HG03135 (cell line): ENCODE measurements around the gene BCL2L13.
A peak's percentile ranks its signal among the peaks of the same experiment; 100 is the strongest.
"Not testable (repeated sequence)": the region's sequence is repeated elsewhere in the genome, so short reads cannot be mapped to it uniquely, and the experiment has no call there.

Source experiments
- ATAC-seq: cut with Tn5 transposase; IDR thresholded peaks from one replicate; pipeline ENCODE4 v1.9.1; 2021; ENCODE audit warnings: mild to moderate bottlenecking, moderate library complexity; ENCODE audit not compliant: unreplicated experiment

The BCL2L13 gene

GRCh38 chr22:17753401-17753989, 114.9 kb downstream of the BCL2L13 start:
- ATAC-seq = no peak

DNA sequence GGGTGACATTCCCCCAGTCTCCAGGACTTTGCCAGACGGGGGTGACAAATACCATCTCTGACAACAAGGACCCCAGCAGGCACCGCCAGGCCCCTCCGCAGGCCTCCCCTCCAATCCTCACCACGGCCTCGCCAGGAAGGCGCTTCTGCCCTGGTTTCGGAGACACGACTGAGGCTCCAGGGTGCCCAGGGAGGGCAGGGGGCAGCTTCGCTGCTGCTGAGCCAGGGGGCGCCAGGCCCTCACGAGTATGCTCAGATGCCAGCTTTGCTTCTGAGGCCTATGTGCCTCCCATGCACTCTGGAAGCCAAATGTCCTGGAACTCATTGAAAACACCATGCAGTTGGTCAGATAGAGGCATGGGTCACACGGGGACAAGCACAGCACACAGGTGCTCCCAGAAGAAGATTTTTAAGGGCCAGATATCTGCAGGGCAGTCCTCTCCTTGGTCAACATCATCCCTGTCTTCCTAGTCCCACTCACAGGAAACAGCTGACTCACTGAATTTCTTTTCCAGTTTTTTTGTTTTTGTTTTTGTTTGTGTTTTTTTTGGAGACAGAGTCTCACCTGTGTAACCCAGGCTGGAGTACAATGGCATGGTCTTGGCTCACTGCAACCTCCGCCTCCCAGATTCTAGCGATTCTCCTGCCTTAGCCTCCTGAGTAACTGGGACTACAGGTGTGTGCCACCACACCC, 115.8 kb downstream of the BCL2L13 start:
- no peak for ATAC-seq

- ATAC-seq = no peak
Measured at GRCh38 chr22:17761138-17761488, 122.6 kb downstream of the BCL2L13 start.

GRCh38 chr22:17763442-17763841, 124.9 kb downstream of the BCL2L13 start:
- not testable (repeated sequence) for ATAC-seq

DNA sequence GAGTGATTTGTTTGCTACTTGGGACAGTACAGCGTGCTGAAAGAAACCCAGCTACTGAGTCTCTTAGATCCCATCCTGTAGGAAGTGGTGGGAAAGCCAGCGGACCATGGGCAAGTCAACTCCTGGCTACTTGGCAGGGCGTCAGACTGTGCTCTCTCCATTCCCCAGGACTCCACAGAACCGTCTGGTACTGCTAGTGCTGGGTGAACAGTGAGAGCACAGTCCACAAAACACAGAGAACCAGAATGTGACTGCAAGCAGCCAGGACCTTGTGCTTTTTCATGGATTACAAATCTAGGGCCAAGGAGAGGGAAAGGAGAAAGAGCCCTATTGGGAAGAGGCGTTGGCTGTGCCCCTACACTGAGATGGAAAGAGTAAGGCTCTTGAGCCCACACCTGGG, 125.5 kb downstream of the BCL2L13 start:
- ATAC-seq = no peak

GRCh38 chr22:17764852-17765251, 126.3 kb downstream of the BCL2L13 start:
- not testable (repeated sequence) for ATAC-seq

DNA sequence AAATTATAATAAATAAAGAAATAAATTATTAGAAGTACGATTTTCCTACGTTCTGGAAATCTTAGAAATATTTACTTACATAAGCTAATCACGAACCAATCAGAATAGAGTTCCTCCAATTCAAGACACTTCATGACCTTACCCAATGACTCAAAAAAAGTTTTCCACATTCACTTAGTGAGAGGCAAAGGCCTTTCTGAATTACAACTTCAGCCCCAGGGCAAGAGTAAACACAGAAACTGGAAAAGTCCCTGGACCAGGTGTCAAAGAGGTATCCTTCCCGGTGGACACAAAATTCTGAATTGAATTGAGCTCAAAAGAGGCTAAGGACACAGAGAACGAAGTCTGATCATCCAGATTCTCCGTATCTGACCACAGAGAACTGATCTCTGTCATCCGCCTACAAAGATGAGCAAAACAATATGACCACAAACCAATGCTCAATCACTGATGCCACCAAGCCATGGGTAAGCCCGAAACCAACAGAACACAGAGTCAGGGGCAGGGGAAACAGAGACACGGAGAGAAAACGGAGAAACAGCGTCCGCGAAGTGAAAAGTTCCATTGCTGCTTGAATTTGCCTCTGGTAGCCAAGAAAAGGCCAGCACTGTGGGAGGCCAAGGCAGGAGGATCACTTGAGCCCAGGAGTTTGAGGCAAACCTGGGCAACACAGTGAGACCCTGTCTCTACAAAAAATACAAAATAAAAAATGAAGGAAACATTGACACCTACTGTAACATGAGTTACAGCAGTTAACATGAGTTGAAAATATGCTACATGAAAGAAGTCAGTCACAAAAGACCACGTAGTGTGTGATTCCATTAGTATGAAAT, 128.9 kb downstream of the BCL2L13 start:
- ATAC-seq = no peak

DNA sequence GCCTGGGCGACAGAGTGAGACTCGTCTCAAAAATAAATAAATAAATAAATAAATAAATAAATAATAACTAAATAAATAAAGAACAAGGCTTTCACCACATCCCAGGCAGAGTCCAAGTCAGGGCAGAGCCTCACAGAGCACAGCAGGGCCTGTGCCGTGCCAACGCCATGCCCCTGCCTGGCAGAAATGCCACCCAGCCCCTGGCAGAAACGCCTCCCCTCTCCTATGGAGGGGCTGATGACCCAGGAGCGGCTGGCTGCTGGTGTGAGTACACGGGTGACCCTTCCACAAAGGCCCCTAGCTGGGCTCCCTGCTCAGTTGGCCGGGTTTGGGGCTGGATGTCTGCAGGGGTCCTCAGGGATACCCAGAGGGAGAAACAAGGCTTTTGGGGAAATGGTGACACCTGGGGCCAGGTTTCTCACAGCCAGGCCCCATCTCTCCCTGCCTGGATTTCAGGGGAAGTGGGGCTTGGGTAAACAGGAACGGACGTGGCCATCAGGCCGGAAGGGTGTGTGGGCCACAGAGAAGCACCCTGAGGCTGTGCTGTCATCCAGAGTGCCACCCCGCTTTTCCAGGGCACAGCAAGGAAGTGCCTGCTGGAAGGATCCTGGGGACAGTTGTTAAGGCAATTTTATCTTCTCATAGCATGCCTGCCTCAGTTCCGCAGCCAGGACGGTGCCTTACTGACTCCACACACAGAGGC, 130.6 kb downstream of the BCL2L13 start:
- no peak for ATAC-seq

DNA sequence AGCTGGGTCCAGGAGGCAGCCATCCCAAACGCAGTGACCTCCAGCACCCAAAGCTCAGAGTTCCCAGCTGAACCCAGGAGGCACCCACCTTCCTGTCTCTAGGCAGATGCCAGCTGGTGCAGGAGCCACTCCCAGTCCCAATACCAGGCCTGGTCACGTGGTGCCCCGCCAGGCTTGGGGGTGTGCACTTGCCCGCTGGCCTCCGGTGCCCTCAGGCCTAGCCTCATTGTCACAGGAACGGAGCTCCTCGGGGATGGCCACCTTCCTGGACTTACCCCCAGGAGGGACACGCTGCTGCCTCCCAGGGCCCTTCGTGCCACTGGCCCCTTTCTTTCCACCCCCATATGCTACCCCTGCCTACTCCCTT, 131.1 kb downstream of the BCL2L13 start:
- no peak for ATAC-seq

GRCh38 chr22:17770180-17771077, 131.9 kb downstream of the BCL2L13 start:
- no peak for ATAC-seq

DNA sequence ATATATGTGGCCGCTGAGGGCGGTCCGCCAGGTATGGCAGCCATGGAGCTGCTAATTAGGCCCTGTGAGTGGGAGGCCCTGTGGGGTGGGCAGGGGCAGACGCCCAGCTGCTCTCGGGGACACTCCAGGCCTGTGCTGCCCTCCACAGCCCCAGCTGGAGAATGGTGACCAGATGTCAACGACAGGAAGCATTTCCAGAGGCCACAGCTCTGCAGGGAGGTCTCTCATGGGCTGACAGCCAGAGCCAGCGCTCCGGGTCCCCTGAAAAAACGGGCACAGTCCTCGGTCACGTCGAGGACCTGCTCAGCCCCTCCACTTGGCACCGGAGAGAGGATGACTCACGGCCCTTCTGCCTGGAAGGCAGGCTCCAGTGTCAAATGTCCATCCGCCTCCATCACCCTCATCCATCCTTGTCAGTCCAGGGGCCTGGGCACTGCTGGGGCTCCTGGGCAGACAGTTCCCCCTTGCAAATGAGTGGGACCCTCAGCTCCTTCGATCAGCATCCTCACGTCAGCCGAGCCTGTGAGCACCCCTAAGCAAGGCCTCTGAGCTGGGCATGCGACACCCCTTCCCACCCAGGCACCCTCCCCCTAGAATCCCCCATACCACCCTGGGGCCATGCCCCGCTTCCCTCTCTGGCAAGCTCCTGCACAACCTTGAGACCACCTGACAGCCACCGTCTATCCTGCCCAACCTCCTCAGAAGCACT, 133.8 kb downstream of the BCL2L13 start:
- ATAC-seq = no peak

DNA sequence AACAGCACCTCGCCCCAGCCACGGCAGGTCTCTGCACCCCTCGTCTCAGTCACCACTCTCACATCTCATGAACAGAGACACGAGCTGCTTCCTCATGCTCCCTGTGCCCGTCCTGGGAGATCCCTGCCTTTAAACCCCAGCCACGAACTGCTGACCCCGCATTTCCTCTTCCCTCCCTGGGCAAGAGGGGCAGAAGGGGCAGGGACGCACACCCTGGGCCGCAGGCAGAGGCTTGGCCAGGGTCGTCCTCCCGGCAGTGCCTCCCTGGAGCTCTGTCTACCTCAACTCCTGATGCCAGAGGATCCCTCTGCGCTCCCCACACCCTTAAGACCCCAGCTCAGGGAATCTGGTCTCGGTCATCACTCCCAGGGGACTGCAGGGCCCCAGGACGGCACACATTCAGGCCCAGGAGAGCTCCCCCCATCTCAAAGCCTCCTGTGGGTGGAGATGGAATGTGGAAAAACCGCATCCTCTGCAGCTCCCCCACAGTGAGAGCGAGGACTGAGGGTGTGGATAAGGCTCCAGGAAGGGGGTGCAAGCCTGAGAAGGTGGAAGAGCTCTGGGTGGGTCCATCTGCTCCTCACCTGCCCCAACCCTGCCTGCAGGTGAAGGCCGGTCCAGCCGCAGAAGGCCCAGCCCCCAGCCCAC, 134.5 kb downstream of the BCL2L13 start:
- ATAC-seq = no peak

DNA sequence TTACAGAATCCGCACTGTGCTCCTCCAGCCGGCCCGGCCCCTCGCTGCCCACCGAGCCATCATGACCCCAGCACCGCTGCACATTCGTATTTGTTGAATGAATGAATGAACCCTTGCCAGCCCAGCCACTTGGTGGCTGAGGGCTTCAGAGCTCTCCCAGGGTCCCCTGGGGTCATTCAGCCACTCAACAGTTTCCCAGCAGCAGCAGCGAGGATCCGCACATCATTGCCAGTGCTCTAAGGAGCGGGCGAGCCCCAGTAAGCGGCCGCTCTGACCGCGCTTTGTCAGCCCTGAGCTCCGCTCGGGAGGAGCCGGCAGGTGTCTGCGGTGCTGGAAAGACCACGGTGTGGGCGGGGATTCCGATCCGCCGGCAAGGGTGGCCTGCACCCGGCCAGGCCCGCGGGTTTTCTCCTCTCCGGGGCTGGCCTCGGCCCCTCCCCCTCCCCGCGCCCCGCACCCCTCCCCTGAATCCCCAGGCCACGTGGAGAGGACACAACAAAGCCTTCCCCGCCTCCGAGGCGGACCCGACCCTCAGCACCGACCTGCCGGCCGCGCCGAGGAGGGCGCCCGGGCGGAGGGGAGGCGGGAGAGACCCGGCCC, 135.1 kb downstream of the BCL2L13 start:
- peak; percentile 26 for ATAC-seq

- ATAC-seq = peak; percentile 27
Measured at GRCh38 chr22:17774206-17774925, 135.8 kb downstream of the BCL2L13 start, which contains the start of gene BID. BID (minus strand) TSS chr22:17774469; CDS start chr22:17750116, 24,353 bp downstream.

- ATAC-seq = no peak
Measured at GRCh38 chr22:17774926-17775685, 136.5 kb downstream of the BCL2L13 start.

DNA sequence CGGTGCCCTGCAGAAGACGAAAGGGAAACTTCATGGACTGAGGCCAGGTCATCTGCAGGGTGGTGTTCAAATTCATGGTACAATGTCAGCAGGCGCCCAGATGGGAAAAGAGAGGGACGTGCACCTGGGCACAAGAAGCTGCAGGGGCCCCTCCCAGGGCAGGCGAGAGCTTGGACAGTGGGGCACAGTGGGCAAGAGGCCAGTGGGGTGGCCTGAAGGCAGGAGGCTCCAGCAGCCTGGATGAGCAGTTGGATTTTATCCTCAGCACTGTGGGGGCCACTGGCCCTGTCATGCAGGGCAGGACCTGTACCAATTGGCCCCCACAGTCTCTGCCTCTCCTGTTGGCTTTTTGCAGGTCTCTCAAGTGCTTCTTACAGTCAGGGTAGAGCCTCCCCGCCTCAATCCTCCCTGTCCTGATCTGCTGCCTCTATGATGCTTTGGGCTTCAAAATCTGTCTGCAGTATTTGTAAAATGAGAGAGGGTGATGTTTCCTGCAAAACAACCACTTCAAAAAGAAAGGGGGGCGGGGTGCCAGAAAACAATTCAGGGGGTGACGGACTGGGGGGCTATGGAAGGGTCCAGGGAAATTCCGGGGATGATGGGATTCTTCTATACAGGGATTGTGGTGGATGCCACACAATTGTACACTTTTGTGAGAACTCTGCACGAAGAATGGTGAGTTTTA, 137.4 kb downstream of the BCL2L13 start:
- no peak for ATAC-seq
